GM18907 (cell line): ENCODE results near the gene TCAP.

Experiments
- ATAC-seq: cut with Tn5 transposase; IDR thresholded peaks from one replicate; pipeline ENCODE4 v1.9.1; 2021; ENCODE audit warnings: mild to moderate bottlenecking, moderate library complexity; ENCODE audit not compliant: unreplicated experiment

TCAP gene

GRCh38 chr17:39666231-39666600, 1.1 kb downstream of the TCAP start:
- no peak for ATAC-seq

GRCh38 chr17:39666601-39667261, 1.6 kb downstream of the TCAP start:
- ATAC-seq: no peak

- no peak for ATAC-seq
Measured at GRCh38 chr17:39667262-39667944, 2.3 kb downstream of the TCAP start.

GRCh38 chr17:39667945-39668924, 3.1 kb downstream of the TCAP start, which contains the start of gene PNMT:
Gene PNMT (plus strand): TSS chr17:39668453. CDS start chr17:39668476, 23 bp downstream.
- ATAC-seq: no peak

- ATAC-seq: no peak
Measured at GRCh38 chr17:39669897-39670735, 5.0 kb downstream of the TCAP start.

GRCh38 chr17:39670746-39671145, 5.6 kb downstream of the TCAP start:
- no peak for ATAC-seq

GRCh38 chr17:39671651-39672521, 6.7 kb downstream of the TCAP start:
- ATAC-seq: no peak

- no peak for ATAC-seq
Measured at GRCh38 chr17:39672522-39673334, 7.6 kb downstream of the TCAP start.

- no peak for ATAC-seq
Measured at GRCh38 chr17:39673335-39674081, 8.4 kb downstream of the TCAP start.

GRCh38 chr17:39674179-39674578, 9.0 kb downstream of the TCAP start:
- ATAC-seq: no peak

- peak; percentile 44 for ATAC-seq
Measured at GRCh38 chr17:39674702-39675389, 9.7 kb downstream of the TCAP start.

GRCh38 chr17:39675390-39676082, 10.4 kb downstream of the TCAP start:
- ATAC-seq: no peak

GRCh38 chr17:39676198-39676819, 11.2 kb downstream of the TCAP start:
- peak; percentile 41 for ATAC-seq

GRCh38 chr17:39677072-39677471, 11.9 kb downstream of the TCAP start:
- ATAC-seq: no peak

- no peak for ATAC-seq
Measured at GRCh38 chr17:39677542-39678339, 12.6 kb downstream of the TCAP start.
